K562 (cell line): ENCODE results near the gene COL4A6. TPM values are rescaled to one million over a fixed set of nuclear protein-coding genes. Genes with fewer than 3 reads are reported as not detected.

Source experiments
- BACH1 ChIP-seq: fragments of 200-800 bp; sonication (Bioruptor generic); IDR thresholded peaks from 2 replicates; pipeline ENCODE4 v1.6.1; 2016; ENCODE audit warnings: missing genetic modification characterization, missing compliant biosample characterization
- E2F6 ChIP-seq, 2 experiments: IDR thresholded peaks; 2 replicates each; pipeline ENCODE4 v1.6.1; 2011; ENCODE audit warnings: borderline replicate concordance in 1 of 2, control low read depth in 1 of 2, low read depth in 1 of 2, low read length in 1 of 2, mild to moderate bottlenecking in 1 of 2, mixed read lengths in 1 of 2, moderate library complexity in 1 of 2; ENCODE audit not compliant: insufficient read depth in 1 of 2, insufficient read length in 1 of 2, poor library complexity in 1 of 2, severe bottlenecking in 1 of 2; ENCODE audit errors: extremely low read depth in 1 of 2
- FOXJ2 ChIP-seq: fragments of 200-800 bp; sonication (Bioruptor generic); IDR thresholded peaks from 2 replicates; pipeline ENCODE4 v1.6.1; 2016; ENCODE audit warnings: missing genetic modification characterization, missing compliant biosample characterization
- ZFP1 ChIP-seq: fragments of 450-650 bp; formaldehyde crosslinking; IDR thresholded peaks from 2 replicates; pipeline ENCODE4 v1.4.0; 2020; ENCODE audit warnings: mild to moderate bottlenecking, mixed read lengths
- ZNF140 ChIP-seq: fragments of 250-450 bp; sonication (Bioruptor Pico); IDR thresholded peaks from 2 replicates; pipeline ENCODE4 v1.8.0; 2021; ENCODE audit warnings: moderate library complexity, mild to moderate bottlenecking, inconsistent platforms
- polyA plus RNA-seq, 8 experiments: library from polyadenylated mRNA; depleted of rRNA in 4 of 8; stranded (reverse) in 5 of 8; unstranded in 3 of 8; fragments of >200 nt; fragmentation: Nextera tagmentation in 2 of 8; fragmentation: Illumina TruSeq in 1 of 8; extraction: Ambion mirVana in 2 of 8; extraction: Trizol in 1 of 8; gene quantifications; 2 replicates each; pipeline versions ENCODE4 v1.2.1 to v1.2.3, GENCODE V29; 2011 to 2014; ENCODE audit warnings: inconsistent platforms in 1 of 8, missing spikeins in 1 of 8
- total RNA-seq, 7 experiments: library from RNA; depleted of rRNA in 6 of 7; stranded (reverse); fragments of >200 nt in 6 of 7; fragmentation: Illumina TruSeq in 2 of 7; extraction: Trizol in 2 of 7; gene quantifications; 2 replicates each; pipeline versions ENCODE4 v1.2.1 to v1.2.3, GENCODE V29; 2011 to 2021; ENCODE audit warnings: low replicate concordance in 1 of 7
- TF ChIP-seq, protein P1 (sequence below): fragments of 250-450 bp; sonication (Bioruptor Pico); IDR thresholded peaks from 2 replicates; pipeline ENCODE4 v1.5.0; 2021
- TF ChIP-seq, protein P2 (sequence below): fragments of 250-450 bp; sonication (Bioruptor Pico); IDR thresholded peaks from 2 replicates; pipeline ENCODE4 v1.8.0; 2022; ENCODE audit warnings: inconsistent platforms, mild to moderate bottlenecking, moderate library complexity, borderline replicate concordance

Gene COL4A6
- total and polyA plus RNA-seq, 9 of the 15 experiments (the other 6 are each of a cell fraction or from before 2014, with no cell fraction given), result 0.02 to 0.05 TPM; not detected in 7

- no peak for TF ChIP-seq E2F6 (IDR thresholded peaks at IDR 0.05; ENCODE audit: borderline replicate concordance in 1 of 2, extremely low read depth in 1 of 2, insufficient read depth in 1 of 2, insufficient read length in 1 of 2, low read depth in 1 of 2, low read length in 1 of 2, poor library complexity in 1 of 2, severe bottlenecking in 1 of 2)
- TF ChIP-seq FOXJ2 (tag), result no peak
- TF ChIP-seq, protein P1, sequence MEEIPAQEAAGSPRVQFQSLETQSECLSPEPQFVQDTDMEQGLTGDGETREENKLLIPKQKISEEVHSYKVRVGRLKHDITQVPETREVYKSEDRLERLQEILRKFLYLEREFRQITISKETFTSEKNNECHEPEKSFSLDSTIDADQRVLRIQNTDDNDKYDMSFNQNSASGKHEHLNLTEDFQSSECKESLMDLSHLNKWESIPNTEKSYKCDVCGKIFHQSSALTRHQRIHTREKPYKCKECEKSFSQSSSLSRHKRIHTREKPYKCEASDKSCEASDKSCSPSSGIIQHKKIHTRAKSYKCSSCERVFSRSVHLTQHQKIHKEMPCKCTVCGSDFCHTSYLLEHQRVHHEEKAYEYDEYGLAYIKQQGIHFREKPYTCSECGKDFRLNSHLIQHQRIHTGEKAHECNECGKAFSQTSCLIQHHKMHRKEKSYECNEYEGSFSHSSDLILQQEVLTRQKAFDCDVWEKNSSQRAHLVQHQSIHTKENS (CRISPR knock-in tag), result no peak
- no peak for TF ChIP-seq ZFP1 (CRISPR knock-in tag)
- no peak for TF ChIP-seq BACH1
- TF ChIP-seq, protein P2, sequence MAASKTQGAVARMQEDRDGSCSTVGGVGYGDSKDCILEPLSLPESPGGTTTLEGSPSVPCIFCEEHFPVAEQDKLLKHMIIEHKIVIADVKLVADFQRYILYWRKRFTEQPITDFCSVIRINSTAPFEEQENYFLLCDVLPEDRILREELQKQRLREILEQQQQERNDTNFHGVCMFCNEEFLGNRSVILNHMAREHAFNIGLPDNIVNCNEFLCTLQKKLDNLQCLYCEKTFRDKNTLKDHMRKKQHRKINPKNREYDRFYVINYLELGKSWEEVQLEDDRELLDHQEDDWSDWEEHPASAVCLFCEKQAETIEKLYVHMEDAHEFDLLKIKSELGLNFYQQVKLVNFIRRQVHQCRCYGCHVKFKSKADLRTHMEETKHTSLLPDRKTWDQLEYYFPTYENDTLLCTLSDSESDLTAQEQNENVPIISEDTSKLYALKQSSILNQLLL (CRISPR knock-in tag), result no peak
- no peak for TF ChIP-seq ZNF140 (CRISPR knock-in tag)
Measured at GRCh38 chrX:108223585-108223984, 214.6 kb downstream of the COL4A6 start (continued).
